Activated gamma-delta T cell (primary cell): ENCODE measurements around the gene SERINC5.

Source experiments
- DNase-seq: peaks from one replicate; lab custom pipeline; 2025; lab: John Stamatoyannopoulos, UW

The SERINC5 gene

GRCh38 chr5:80254767-80255430 is 949 bp downstream of the SERINC5 start:
- no peak for DNase-seq

- no peak for DNase-seq
These were observed 4.2 kb downstream of the SERINC5 start for GRCh38 chr5:80251636-80252035.

- DNase-seq, result no peak
These were observed 5.0 kb downstream of the SERINC5 start for GRCh38 chr5:80250801-80251200.

GRCh38 chr5:80249901-80250300 is 5.9 kb downstream of the SERINC5 start:
- DNase-seq, result no peak

- no peak for DNase-seq
These were observed 7.5 kb downstream of the SERINC5 start for GRCh38 chr5:80248378-80248777.

GRCh38 chr5:80246995-80247729 is 8.7 kb downstream of the SERINC5 start:
- no peak for DNase-seq

- no peak for DNase-seq
These were observed 9.7 kb downstream of the SERINC5 start for GRCh38 chr5:80246001-80246758.

- no peak for DNase-seq
These were observed 12.3 kb downstream of the SERINC5 start for GRCh38 chr5:80243567-80243966.

GRCh38 chr5:80242849-80243248 is 13.0 kb downstream of the SERINC5 start:
- DNase-seq, result no peak

- no peak for DNase-seq
These were observed 15.4 kb downstream of the SERINC5 start for GRCh38 chr5:80240368-80240986.

- no peak for DNase-seq
These were observed 16.0 kb downstream of the SERINC5 start for GRCh38 chr5:80239680-80240367.

- no peak for DNase-seq
These were observed 16.8 kb downstream of the SERINC5 start for GRCh38 chr5:80238778-80239679.

- DNase-seq, result no peak
These were observed 17.8 kb downstream of the SERINC5 start for GRCh38 chr5:80238097-80238496.

- no peak for DNase-seq
These were observed 18.6 kb downstream of the SERINC5 start for GRCh38 chr5:80237243-80237642.

- no peak for DNase-seq
These were observed 21.5 kb downstream of the SERINC5 start for GRCh38 chr5:80234116-80234948.

GRCh38 chr5:80231693-80232092 is 24.2 kb downstream of the SERINC5 start:
- no peak for DNase-seq

GRCh38 chr5:80231243-80231642 is 24.6 kb downstream of the SERINC5 start:
- DNase-seq, result no peak

- no peak for DNase-seq
These were observed 25.4 kb downstream of the SERINC5 start for GRCh38 chr5:80230269-80230992.

- DNase-seq, result no peak
These were observed 26.0 kb downstream of the SERINC5 start for GRCh38 chr5:80229902-80230255.
